ENCODE measurements around the gene PTPRH.

PTPRH gene

DNA sequence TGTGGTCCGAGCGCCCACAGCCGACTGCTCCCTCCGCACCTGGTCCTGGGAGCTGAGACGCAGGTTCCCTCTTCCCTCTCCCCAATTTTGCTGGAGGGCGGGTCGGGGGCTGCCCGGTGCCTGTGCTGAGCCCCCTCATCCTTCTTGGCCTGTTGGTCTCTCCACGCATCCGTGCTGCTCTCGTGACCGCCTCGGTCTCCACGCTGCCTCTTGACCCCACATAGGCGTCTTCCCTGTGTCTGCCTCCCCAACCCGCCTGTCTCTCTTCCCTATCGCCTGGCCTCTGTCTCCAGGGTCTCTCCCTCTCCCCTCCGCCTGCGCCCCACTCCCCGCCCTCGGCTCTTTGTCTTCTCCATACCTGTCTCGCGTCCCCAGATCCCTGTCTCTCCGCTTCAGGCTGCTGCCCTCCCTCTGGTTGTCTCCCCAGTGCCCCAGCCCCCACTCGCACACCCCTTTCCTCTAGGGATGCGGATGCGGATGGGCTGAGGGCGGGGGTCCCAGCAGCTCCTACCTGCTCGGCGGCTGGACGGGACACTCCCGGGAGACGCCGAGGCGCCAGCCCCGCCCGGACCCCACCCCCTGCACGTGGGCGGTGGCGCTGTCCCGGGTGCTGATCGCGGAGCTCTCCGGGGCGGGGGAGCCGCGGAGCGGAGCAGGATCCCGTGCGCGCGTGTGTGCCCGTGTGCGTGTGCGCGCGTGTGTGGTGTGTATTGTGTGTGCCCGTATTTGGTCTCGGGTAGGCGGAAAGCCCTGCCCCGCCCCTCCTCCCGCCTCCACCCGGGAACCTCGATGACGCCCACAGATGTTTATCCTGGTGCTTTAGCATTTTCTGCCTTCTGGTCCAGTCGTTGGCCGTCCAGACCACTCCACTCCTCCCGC, 29.5 kb downstream of the PTPRH start, which contains the start of gene SYT5:
Gene SYT5 (minus strand): TSS at position 684 of the 879 bp plus-strand sequence. CDS start 1,248 bp downstream, outside the sequence.
- Histone ChIP-seq H3K9me3 (no peaks in the 10 kb centered on the region), H3K27me3 (peaks cover 88% of the 10 kb centered on the region), H3K27ac (no peak within 1 kb of the TSS)

GRCh38 chr19:55178781-55179599, 30.3 kb downstream of the PTPRH start:
- TF ChIP-seq CTCF (IDR thresholded peaks at IDR 0.05): no peak
- peaks cover 97% of the 10 kb centered on the region for H3K27me3 ChIP-seq
- H3K4me3 ChIP-seq (ENCODE audit: low read depth in 1 of 2, low read length in 1 of 2): no peak overlapping the region
- no peak overlapping the region for H3K27ac ChIP-seq
- no peaks in the 10 kb centered on the region for H3K9me3 ChIP-seq
- H3K36me3 ChIP-seq: no peaks in the 10 kb centered on the region
- H3K4me1 ChIP-seq (ENCODE audit: control insufficient read depth in 1 of 2, insufficient read depth in 1 of 2, low read depth in 1 of 2, low read length in 1 of 2): no peaks in the 10 kb centered on the region

More for the DNA sequence above, 29.5 kb downstream of the PTPRH start, which contains the start of gene SYT5:
- TF ChIP-seq CTCF (IDR thresholded peaks at IDR 0.05): no peak
- no peaks in the 10 kb centered on the region for H3K36me3 ChIP-seq
- H3K4me3 ChIP-seq (ENCODE audit: low read depth in 1 of 2, low read length in 1 of 2): no peak within 1 kb of the TSS
- H3K4me1 ChIP-seq (ENCODE audit: control insufficient read depth in 1 of 2, insufficient read depth in 1 of 2, low read depth in 1 of 2, low read length in 1 of 2): no peaks in the 10 kb centered on the region

- no peaks in the 10 kb centered on the region for H3K4me1 ChIP-seq (ENCODE audit: control insufficient read depth in 1 of 2, insufficient read depth in 1 of 2, low read depth in 1 of 2, low read length in 1 of 2)
- peaks cover 100% of the 10 kb centered on the region for H3K27me3 ChIP-seq
- H3K27ac ChIP-seq: no peak overlapping the region
- no peak for TF ChIP-seq CTCF (IDR thresholded peaks at IDR 0.05)
- H3K9me3 ChIP-seq: no peaks in the 10 kb centered on the region
- H3K36me3 ChIP-seq: no peaks in the 10 kb centered on the region
- H3K4me3 ChIP-seq (ENCODE audit: low read depth in 1 of 2, low read length in 1 of 2): no peak overlapping the region
Measured at GRCh38 chr19:55176076-55176475, 33.2 kb downstream of the PTPRH start.

GRCh38 chr19:55175117-55175867, 34.0 kb downstream of the PTPRH start:
- peaks cover 100% of the 10 kb centered on the region for H3K27me3 ChIP-seq
- H3K9me3 ChIP-seq: no peaks in the 10 kb centered on the region
- no peak for TF ChIP-seq CTCF (IDR thresholded peaks at IDR 0.05)
- no peaks in the 10 kb centered on the region for H3K36me3 ChIP-seq
- H3K4me3 ChIP-seq (ENCODE audit: low read depth in 1 of 2, low read length in 1 of 2): no peak overlapping the region
- H3K27ac ChIP-seq: no peak overlapping the region
- H3K4me1 ChIP-seq (ENCODE audit: control insufficient read depth in 1 of 2, insufficient read depth in 1 of 2, low read depth in 1 of 2, low read length in 1 of 2): no peaks in the 10 kb centered on the region

DNA sequence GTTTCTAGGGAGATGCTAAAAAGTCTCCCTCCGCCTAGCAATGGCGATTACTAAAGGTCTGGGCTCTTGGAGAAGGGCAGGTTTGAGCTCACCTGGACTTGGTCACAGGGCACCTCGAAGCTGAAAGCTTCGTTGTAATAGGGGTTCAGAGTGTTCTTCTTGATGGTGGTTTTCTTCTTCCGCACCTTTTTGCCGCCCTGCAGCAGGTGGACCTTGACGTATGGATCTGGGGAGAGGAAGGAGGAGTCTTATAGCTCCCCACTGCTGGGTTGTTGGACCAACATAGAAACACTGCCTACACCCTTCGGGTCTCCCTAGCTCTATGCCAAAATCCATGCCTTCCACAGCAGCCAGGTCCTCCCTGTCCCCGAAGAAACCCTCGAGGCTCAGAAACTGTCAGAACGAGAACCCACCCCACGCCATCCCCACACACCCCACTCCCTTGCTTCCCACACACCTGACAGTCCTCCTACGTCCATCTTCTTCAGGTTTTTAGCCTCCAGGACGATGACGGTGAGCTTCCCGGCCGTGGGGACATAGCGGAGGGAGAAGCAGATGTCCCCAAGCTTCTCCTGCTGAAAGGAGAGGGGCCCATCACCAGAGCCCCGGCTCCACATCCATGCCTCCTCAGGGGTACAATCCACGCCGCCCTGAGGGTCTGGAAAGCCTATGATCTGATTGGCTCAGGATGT, 34.7 kb downstream of the PTPRH start:
- no peaks in the 10 kb centered on the region for H3K4me1 ChIP-seq (ENCODE audit: control insufficient read depth in 1 of 2, insufficient read depth in 1 of 2, low read depth in 1 of 2, low read length in 1 of 2)
- H3K27ac ChIP-seq: no peak overlapping the region
- no peak for TF ChIP-seq CTCF (IDR thresholded peaks at IDR 0.05)
- no peaks in the 10 kb centered on the region for H3K9me3 ChIP-seq
- H3K36me3 ChIP-seq: no peaks in the 10 kb centered on the region
- peaks cover 100% of the 10 kb centered on the region for H3K27me3 ChIP-seq
- H3K4me3 ChIP-seq (ENCODE audit: low read depth in 1 of 2, low read length in 1 of 2): no peak overlapping the region
